CD14-positive monocyte (primary cell): ENCODE measurements around the gene OR6P1. TPM values are rescaled to one million over a fixed set of nuclear protein-coding genes. Genes with fewer than 3 reads are reported as not detected.
A peak's percentile ranks its signal among the peaks of the same experiment; 100 is the strongest.

ENCODE experiments used
- DNase-seq, 3 donors: peaks; one replicate each; pipeline ENCODE4 v3.0.0-alpha.2; 2011 to 2022
- H2AFZ ChIP-seq: 2 replicates; pipeline ENCODE4 v1.6.0; 2012; ENCODE audit warnings: mild to moderate bottlenecking, low read depth, low read length, inconsistent platforms; ENCODE audit not compliant: insufficient read depth, poor library complexity, severe bottlenecking
- H3K27ac ChIP-seq, 2 donors: 1 replicate in 1 of 2; 2 replicates in 1 of 2; pipeline ENCODE4 v1.5.1; 2012 to 2013; ENCODE audit warnings: low read length in 2 of 2, control low read depth in 1 of 2, inconsistent platforms in 1 of 2, low read depth in 1 of 2, mild to moderate bottlenecking in 1 of 2
- H3K27me3 ChIP-seq, 2 donors: one replicate each; pipeline versions ENCODE4 v1.6.0 to v1.6.1; 2011 to 2013; ENCODE audit warnings: low read length in 2 of 2; ENCODE audit not compliant: control insufficient read depth in 2 of 2, insufficient read depth in 2 of 2
- H3K36me3 ChIP-seq, 2 donors: replicated peaks in 1 of 2; 1 replicate in 1 of 2; 2 replicates in 1 of 2; pipeline versions ENCODE4 v1.5.1 to v1.6.1; 2012 to 2013; ENCODE audit warnings: low read length in 2 of 2, control low read depth in 1 of 2, inconsistent platforms in 1 of 2, mild to moderate bottlenecking in 1 of 2; ENCODE audit not compliant: insufficient read depth in 2 of 2, control insufficient read depth in 1 of 2
- H3K4me1 ChIP-seq, 2 donors: 1 replicate in 1 of 2; 2 replicates in 1 of 2; pipeline versions ENCODE4 v1.5.1 to v1.6.1; 2012 to 2013; ENCODE audit warnings: low read length in 2 of 2, control low read depth in 1 of 2, inconsistent platforms in 1 of 2, mild to moderate bottlenecking in 1 of 2, moderate library complexity in 1 of 2; ENCODE audit not compliant: insufficient read depth in 2 of 2, control insufficient read depth in 1 of 2
- H3K4me2 ChIP-seq: replicated peaks from 2 replicates; pipeline ENCODE3; 2012; ENCODE audit warnings: low read length, moderate library complexity, mild to moderate bottlenecking; ENCODE audit not compliant: poor library complexity, severe bottlenecking; ENCODE audit errors: extremely low read depth
- H3K4me3 ChIP-seq, 3 experiments: fragments of 200-600 bp in 1 of 3; sonication (generic) in 1 of 3; replicated peaks in 1 of 3; 1 replicate in 2 of 3; 2 replicates in 1 of 3; pipeline ENCODE4 v1.5.1; 2011 to 2013; ENCODE audit warnings: low read length in 3 of 3, mild to moderate bottlenecking in 3 of 3, control low read depth in 2 of 3, low read depth in 2 of 3, inconsistent platforms in 1 of 3, moderate library complexity in 1 of 3
- H3K79me2 ChIP-seq: 2 replicates; pipeline ENCODE4 v1.6.0; 2012; ENCODE audit warnings: mild to moderate bottlenecking, control low read depth, inconsistent platforms, low read length, moderate library complexity; ENCODE audit not compliant: insufficient read depth
- H3K9ac ChIP-seq: 2 replicates; pipeline ENCODE4 v1.6.0; 2017; ENCODE audit warnings: low read length, mild to moderate bottlenecking; ENCODE audit not compliant: insufficient read depth, poor library complexity, severe bottlenecking
- H3K9me3 ChIP-seq, 2 donors: replicated peaks in 1 of 2; 1 replicate in 1 of 2; 2 replicates in 1 of 2; pipeline versions ENCODE4 v1.5.1 to v1.6.1; 2012 to 2013; ENCODE audit warnings: low read length in 2 of 2, control low read depth in 1 of 2; ENCODE audit not compliant: control insufficient read depth in 1 of 2, insufficient read depth in 1 of 2
- H4K20me1 ChIP-seq: 2 replicates; pipeline ENCODE4 v1.6.0; 2012; ENCODE audit warnings: mild to moderate bottlenecking, low read length, control low read depth, moderate library complexity; ENCODE audit not compliant: insufficient read depth
- H3K27ac Mint-ChIP-seq, 7 donors: one replicate each; pipeline ENCODE4 v1.8.0; 2020; ENCODE audit warnings: mild to moderate bottlenecking in 7 of 7, mixed read lengths in 7 of 7, moderate library complexity in 6 of 7, inconsistent platforms in 2 of 7
- H3K27me3 Mint-ChIP-seq, 3 donors: one replicate each; pipeline ENCODE4 v1.8.0; 2021 to 2022; ENCODE audit warnings: low read depth in 3 of 3, mild to moderate bottlenecking in 3 of 3, mixed read lengths in 3 of 3, moderate library complexity in 3 of 3, inconsistent platforms in 1 of 3
- H3K36me3 Mint-ChIP-seq, 2 donors: one replicate each; pipeline ENCODE4 v1.8.0; 2020; ENCODE audit warnings: mixed read lengths in 2 of 2, inconsistent platforms in 1 of 2, mild to moderate bottlenecking in 1 of 2
- H3K4me1 Mint-ChIP-seq: one replicate; pipeline ENCODE4 v1.8.0; 2020; ENCODE audit warnings: mild to moderate bottlenecking, mixed read lengths
- H3K4me3 Mint-ChIP-seq, 2 donors: one replicate each; pipeline ENCODE4 v1.8.0; 2020; ENCODE audit warnings: mild to moderate bottlenecking in 2 of 2, mixed read lengths in 2 of 2, moderate library complexity in 1 of 2
- H3K9me3 Mint-ChIP-seq, 7 donors: one replicate each; pipeline ENCODE4 v1.8.0; 2020 to 2022; ENCODE audit warnings: mixed read lengths in 7 of 7, mild to moderate bottlenecking in 6 of 7, moderate library complexity in 6 of 7, inconsistent platforms in 2 of 7
- WGBS: methylation state at CpG from one replicate; pipeline ENCODE4 v1.1.5; 2013; ENCODE audit warnings: missing lambda C conversion rate; ENCODE audit not compliant: insufficient coverage; 5-methylcytosine and 5-hydroxymethylcytosine counted together
- intact Hi-C, 2 donors: fragments of 100-400 bp; cut with micrococcal nuclease; formaldehyde crosslinking; loops; one replicate each; pipeline versions ENCODE4 v1.15.0 to v1.15.1; 2023
- polyA plus RNA-seq, 3 donors: library from polyadenylated mRNA; depleted of rRNA in 1 of 3; unstranded in 2 of 3; stranded (reverse) in 1 of 3; fragments of 300-500 nt in 2 of 3; fragments of >200 nt in 1 of 3; fragmentation: Illumina TruSeq in 2 of 3; gene quantifications; 1 replicate in 2 of 3; 2 replicates in 1 of 3; pipeline ENCODE4 v1.2.3, GENCODE V29; 2012 to 2021
- TF ChIP-seq, protein P1 (sequence below): fragments of 200-600 bp; IDR thresholded peaks from one replicate; pipeline ENCODE4 v1.8.0; 2022; ENCODE audit warnings: antibody characterized with exemption, mild to moderate bottlenecking

Gene OR6P1
- polyA plus RNA-seq, 3 donors: not detected

DNA sequence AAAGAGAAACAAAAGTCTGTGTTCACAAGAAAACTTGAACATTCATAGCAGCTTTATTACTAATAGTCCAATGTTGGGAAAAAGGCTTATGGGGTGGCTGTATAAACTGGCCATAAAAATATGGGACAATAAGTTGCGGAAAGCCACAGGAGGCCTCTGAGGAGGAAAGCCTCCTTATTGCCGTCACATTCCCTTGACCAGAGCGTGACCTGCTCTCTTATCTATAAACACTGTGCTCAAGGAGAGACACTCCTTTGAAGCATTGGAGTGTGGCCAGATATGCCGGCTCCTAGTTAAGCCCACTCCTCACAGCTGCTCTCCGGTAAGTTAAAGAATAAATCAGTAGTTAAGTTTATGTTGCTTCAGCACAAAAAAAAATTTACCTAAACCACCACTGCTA is 35.9 kb downstream of the OR6P1 start:
- H3K4me3 ChIP-seq: no peak overlapping the region
- Mint-ChIP-seq H3K27ac (no peak overlapping the region), H3K4me3 (no peak overlapping the region), H3K4me1 (no peaks in the 10 kb centered on the region), H3K27me3 (peaks cover 2 to 12% (median 5%) of the 10 kb centered on the region in 3 donors), H3K36me3 (no peaks in the 10 kb centered on the region), H3K9me3 (peaks cover 0 to 3% (median 0%) of the 10 kb centered on the region in 7 donors)
- no peak overlapping the region for H3K9ac ChIP-seq
- peaks cover 0 to 4% of the 10 kb centered on the region in 2 donors for H3K27me3 ChIP-seq
- intact Hi-C loops: no loop called here
- DNase-seq: no peak
- H3K27ac ChIP-seq: no peak overlapping the region
- no CpG with 5 or more reads among the region's 5 CpGs for WGBS
- no peaks in the 10 kb centered on the region for H3K36me3 ChIP-seq
- H3K79me2 ChIP-seq: no peaks in the 10 kb centered on the region
- TF ChIP-seq, protein P1, sequence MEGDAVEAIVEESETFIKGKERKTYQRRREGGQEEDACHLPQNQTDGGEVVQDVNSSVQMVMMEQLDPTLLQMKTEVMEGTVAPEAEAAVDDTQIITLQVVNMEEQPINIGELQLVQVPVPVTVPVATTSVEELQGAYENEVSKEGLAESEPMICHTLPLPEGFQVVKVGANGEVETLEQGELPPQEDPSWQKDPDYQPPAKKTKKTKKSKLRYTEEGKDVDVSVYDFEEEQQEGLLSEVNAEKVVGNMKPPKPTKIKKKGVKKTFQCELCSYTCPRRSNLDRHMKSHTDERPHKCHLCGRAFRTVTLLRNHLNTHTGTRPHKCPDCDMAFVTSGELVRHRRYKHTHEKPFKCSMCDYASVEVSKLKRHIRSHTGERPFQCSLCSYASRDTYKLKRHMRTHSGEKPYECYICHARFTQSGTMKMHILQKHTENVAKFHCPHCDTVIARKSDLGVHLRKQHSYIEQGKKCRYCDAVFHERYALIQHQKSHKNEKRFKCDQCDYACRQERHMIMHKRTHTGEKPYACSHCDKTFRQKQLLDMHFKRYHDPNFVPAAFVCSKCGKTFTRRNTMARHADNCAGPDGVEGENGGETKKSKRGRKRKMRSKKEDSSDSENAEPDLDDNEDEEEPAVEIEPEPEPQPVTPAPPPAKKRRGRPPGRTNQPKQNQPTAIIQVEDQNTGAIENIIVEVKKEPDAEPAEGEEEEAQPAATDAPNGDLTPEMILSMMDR: no peak
- H3K9me3 ChIP-seq: no peaks in the 10 kb centered on the region
- H4K20me1 ChIP-seq: no peaks in the 10 kb centered on the region
- no peak overlapping the region for H2AFZ ChIP-seq
- no peaks in the 10 kb centered on the region for H3K4me1 ChIP-seq
- no peak overlapping the region for H3K4me2 ChIP-seq

DNA sequence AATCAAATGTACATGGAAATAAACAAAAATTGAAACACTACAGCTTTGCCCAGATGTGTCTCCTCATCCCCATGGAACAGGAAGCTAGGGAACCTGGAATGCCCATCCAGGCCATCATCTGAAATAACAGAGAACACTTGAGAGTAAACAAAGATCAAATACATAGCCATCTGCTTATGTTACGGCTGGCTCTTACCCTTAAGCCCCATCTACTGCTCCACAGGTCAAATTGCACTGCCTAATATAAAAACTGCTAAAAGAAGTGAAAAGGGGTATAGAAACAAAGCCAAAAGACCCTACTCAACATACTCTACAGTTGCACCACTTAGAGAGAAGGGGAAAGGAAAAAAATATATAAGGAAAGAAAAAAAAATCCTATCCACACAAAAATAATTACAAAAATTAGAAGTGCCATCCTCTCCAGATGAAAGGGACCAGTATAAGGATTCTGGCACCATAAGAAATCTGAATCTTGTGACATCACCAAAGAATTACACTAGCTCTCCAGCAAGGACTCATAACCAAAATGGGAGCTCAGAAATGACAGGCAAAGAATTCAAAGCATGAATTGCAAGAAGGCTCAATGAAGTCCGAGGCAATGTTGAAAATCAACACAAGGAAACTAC is 43.1 kb downstream of the OR6P1 start:
- Histone ChIP-seq H3K27ac (no peak overlapping the region), H3K9me3 (no peaks in the 10 kb centered on the region), H3K4me1 (no peaks in the 10 kb centered on the region), H2AFZ (no peak overlapping the region), H4K20me1 (no peaks in the 10 kb centered on the region), H3K9ac (no peak overlapping the region), H3K79me2 (no peaks in the 10 kb centered on the region), H3K4me3 (no peak overlapping the region), H3K27me3 (peaks cover 8 to 12% of the 10 kb centered on the region in 2 donors), H3K36me3 (no peaks in the 10 kb centered on the region), H3K4me2 (no peak overlapping the region)
- H3K36me3 Mint-ChIP-seq: no peaks in the 10 kb centered on the region
- H3K9me3 Mint-ChIP-seq: peaks cover 0 to 23% (median 10%) of the 10 kb centered on the region in 7 donors
- H3K4me3 Mint-ChIP-seq: no peak overlapping the region
- peaks cover 13 to 22% (median 21%) of the 10 kb centered on the region in 3 donors for H3K27me3 Mint-ChIP-seq
- H3K4me1 Mint-ChIP-seq: no peaks in the 10 kb centered on the region
- DNase-seq: peak in 2 of 3 donors; percentile 44 to 51
- no peak overlapping the region for H3K27ac Mint-ChIP-seq
- TF ChIP-seq, protein P1: no peak
- intact Hi-C loops: no loop called here
- WGBS: no CpG with 5 or more reads among the region's 2 CpGs
